SKM-1 (cell line): ENCODE data around the gene TINAG.
"Not testable (repeated sequence)": the region's sequence is repeated elsewhere in the genome, so short reads cannot be mapped to it uniquely, and the experiment has no call there.

ENCODE experiments used
- DNase-seq: peaks from one replicate; lab custom pipeline; 2025; ENCODE audit not compliant: unreplicated experiment; lab: John Stamatoyannopoulos, UW

Gene TINAG

GRCh38 chr6:54307439-54307910 lies 766 bp upstream of the TINAG start:
- no peak for DNase-seq

DNA sequence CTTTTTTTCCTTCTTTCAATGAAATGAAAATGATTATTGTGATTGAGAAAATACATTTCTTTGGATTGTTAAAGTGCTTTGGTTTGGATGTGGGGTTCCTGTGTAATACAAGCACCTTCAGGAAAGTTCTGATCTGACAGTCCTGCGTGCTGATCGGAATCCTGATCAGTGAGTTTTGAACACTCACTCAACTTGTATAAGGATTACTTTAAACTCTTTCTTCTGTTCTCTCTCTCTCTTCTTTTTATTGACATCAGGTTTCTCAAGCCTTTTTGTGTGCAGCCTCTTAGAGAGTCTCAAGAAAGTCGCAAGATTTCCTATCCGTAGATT lies 710 bp downstream of the TINAG start:
- no peak for DNase-seq

DNA sequence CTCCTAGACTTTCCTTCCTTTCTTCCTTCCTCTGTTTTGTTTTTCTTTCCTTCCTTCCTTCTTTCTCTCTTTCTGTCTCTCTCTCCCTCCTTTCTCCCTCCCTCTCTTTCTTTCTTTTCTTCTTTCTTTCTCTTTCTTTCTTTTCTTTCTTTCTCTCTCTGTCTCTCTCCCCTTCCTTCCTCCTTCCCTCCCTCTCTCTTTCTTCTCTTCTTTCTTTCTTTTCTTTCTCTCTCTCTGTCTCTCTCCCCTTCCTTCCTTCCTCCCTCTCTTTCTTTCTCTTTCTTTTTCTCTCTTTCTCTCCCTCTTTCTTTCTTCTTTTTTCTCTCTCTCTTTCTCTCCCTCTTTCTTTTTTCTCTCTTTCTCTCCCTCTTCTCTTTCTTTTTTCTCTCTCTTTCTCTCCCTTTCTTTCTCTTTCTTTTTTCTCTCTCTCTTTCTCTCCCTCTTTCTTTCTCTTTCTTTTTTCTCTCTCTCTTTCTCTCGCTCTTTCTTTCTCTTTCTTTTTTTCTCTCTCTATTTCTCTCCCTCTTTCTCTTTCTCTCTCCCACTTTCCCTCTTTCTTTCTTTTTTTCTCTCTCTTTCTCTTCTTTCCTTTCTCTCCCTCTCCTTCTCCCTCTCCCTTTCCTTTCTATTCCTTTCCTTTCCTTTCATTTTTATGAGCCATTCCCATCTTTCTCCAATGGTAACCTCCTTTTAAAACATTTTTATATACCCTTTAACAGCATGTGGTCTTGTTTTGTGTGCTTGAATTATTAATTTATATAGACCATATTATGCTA lies 2.3 kb downstream of the TINAG start:
- no peak for DNase-seq

GRCh38 chr6:54315656-54316055 lies 7.4 kb downstream of the TINAG start:
- DNase-seq = no peak

- no peak for DNase-seq
Measured at GRCh38 chr6:54320871-54321270, 12.6 kb downstream of the TINAG start.

GRCh38 chr6:54327631-54328030 lies 19.4 kb downstream of the TINAG start:
- DNase-seq = no peak

DNA sequence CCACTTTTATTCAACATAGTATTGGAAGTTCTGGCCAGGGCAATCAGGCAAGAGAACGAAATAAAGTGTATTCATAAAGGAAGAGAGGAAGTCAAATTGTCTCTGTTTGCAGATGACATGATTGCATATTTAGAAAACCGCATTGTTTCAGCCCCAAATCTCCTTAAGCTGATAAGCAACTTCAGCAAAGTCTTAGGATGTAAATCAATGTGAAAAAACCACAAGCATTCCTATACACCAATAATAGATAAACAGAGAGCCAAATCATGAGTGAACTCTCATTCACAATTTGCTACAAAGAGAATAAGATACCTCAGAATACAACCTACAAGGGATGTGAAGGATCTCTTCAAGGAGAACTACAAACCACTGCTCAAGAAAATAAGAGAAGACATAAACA lies 23.3 kb downstream of the TINAG start:
- DNase-seq = not testable (repeated sequence)

- DNase-seq = no peak
Measured at GRCh38 chr6:54335871-54336270, 27.6 kb downstream of the TINAG start.

- DNase-seq = no peak
Measured at GRCh38 chr6:54353975-54354374, 45.7 kb downstream of the TINAG start.

- DNase-seq = no peak
Measured at GRCh38 chr6:54354608-54355007, 46.4 kb downstream of the TINAG start.

GRCh38 chr6:54357141-54357540 lies 48.9 kb downstream of the TINAG start:
- no peak for DNase-seq

DNA sequence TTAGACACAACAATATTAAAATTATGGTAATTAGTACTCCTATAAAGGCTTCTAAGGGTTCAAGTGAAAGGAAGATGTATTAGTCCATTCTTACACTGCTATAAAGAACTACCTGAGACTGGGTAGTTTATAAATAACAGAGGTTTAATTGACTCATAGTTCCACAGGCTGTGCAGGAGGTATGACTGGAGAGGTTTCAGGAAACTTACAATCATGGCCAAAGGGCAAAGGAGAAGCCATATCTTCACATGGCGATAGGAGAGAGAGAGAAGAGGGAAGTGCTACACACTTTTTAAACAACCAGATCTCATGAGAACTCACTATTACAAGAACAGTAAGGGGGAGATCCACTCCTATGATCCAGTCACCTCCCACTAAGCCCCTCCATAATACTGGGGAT lies 52.9 kb downstream of the TINAG start:
- no peak for DNase-seq

- no peak for DNase-seq
Measured at GRCh38 chr6:54361734-54362133, 53.5 kb downstream of the TINAG start.

DNA sequence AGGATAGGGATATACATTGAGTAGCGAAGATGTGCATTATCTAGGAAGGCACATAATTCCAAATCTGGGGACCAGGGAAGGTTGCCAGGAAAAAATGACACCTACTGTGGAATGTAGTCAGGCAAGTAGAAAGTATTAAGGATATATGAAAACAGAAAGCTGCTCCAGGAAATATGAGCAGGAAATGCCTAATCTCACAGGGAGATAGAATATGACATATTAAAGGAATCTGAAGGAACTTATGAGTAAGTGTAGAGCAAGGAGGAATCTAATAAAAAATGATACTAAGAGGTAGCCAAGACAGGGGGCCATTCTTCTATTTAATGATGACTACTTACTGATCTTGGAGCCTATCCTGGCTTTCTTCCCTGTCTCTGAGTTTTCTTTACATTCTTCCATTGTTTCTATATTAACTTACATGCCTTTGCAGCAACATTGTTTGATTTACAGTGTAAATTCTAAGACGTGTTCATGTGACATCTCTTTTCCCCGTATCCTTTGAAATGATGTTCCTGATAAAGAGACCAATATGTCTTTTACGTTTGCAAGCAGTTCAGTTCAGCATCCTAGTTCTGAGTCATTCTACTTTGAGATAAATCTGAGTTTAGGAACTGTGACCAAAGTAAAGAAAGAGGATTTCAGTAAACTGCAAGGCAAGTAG lies 58.6 kb downstream of the TINAG start:
- DNase-seq = no peak

GRCh38 chr6:54377776-54378175 lies 69.5 kb downstream of the TINAG start:
- DNase-seq = no peak

DNA sequence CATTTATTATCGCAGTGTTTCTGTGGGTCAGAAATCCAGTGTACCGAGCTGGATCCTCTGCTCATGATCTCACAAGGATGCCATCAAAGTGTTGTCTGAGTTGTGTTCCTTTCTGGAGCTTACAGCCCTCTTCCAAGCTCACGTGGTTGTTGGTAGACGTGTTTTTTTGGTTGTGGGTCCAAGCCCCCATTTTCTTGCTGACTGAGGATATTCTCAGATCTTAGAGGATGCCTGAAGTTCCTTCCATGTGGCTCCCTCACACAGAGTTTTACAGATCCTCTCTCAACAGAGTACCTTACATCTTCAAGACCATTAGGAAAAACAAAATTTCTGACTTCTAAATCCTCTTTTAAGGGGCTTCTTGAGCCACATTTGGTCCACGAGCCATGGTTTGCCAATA lies 78.1 kb downstream of the TINAG start:
- DNase-seq = no peak

- no peak for DNase-seq
Measured at GRCh38 chr6:54390362-54390761, 82.1 kb downstream of the TINAG start.

- DNase-seq = no peak
Measured at GRCh38 chr6:54391577-54391976, 83.3 kb downstream of the TINAG start.

DNA sequence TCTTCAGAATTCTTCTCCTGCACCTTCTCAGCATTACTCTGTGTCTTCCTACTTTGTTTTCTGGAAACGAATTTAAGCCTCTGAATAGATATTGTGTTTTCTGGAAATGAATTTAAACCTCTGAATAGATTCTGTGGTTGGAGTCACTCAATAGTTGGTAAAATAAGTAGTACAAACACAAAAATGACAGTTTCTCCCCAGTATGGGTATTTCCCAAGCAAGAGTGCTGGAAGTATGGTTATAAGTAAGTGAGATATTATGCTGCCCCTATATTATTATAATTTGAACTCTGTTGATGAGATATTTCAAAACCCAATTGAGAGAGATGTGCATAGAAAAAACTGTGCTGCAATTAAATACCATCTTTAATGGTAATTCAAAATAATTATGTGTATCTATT lies 94.9 kb downstream of the TINAG start:
- DNase-seq = no peak

DNA sequence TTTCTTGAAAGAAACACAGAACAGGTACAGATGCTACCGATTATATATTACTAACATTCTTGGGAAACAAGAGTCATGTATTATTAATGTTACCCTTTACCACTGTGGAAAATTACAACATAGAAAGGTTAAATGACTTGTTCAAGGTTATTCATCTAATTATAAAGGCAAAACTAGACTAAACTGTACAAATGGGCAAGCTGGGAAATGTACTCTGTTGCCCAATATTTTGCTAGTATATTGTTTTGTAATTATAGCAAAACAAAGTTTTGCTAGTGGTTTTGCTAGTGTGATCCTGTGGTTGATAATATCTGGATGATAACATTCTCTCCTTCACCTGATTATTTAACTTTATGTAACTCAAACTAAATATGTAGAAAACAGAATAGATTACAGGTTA lies 96.5 kb downstream of the TINAG start:
- no peak for DNase-seq

DNA sequence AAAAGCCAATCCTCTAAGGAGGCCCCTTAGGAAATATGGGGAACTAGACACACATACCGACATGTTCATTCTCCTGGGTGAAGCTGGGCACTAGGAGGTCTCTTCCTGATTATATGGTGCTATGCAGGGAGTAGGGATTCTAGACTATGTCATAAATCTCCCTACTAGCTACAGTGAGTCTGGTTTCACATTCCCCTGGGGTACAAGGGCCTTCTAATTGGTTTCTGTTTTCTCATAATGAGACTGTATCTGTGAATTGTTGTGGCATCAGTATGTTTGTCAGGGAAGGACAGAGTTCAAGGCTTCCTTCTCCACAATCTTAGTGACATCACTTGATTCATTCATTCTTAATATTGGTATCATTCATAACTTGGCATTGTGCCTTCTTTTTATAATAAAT lies 103.5 kb downstream of the TINAG start:
- DNase-seq = no peak

- DNase-seq = no peak
Measured at GRCh38 chr6:54415517-54415916, 107.3 kb downstream of the TINAG start.

DNA sequence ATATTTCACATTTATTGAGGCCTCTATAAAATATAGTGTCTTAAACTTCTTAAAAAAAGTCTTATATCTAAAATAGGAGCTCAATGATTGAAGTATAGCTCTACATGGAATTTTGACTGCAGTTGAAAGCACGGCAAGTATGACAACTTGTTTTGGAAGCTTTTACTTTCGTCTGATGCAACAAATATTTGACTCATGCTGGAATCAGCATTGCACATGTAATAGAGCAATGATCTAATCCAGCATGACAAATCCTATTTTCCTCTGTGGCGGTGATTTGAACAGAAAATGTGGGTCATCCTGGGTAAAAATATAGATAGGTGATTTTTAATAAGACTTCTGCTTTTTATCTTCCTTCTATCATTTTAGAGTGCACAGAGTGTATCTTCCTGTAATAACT lies 111.6 kb downstream of the TINAG start:
- no peak for DNase-seq
